NCI-H2029 (cell line): ENCODE data around the gene USP35.
"Not testable (repeated sequence)": the region's sequence is repeated elsewhere in the genome, so short reads cannot be mapped to it uniquely, and the experiment has no call there.

Source experiments
- DNase-seq: peaks from one replicate; lab custom pipeline; 2025; lab: John Stamatoyannopoulos, UW

Gene USP35

GRCh38 chr11:78217650-78218541 is 29.2 kb downstream of the USP35 start:
- DNase-seq, result no peak

DNA sequence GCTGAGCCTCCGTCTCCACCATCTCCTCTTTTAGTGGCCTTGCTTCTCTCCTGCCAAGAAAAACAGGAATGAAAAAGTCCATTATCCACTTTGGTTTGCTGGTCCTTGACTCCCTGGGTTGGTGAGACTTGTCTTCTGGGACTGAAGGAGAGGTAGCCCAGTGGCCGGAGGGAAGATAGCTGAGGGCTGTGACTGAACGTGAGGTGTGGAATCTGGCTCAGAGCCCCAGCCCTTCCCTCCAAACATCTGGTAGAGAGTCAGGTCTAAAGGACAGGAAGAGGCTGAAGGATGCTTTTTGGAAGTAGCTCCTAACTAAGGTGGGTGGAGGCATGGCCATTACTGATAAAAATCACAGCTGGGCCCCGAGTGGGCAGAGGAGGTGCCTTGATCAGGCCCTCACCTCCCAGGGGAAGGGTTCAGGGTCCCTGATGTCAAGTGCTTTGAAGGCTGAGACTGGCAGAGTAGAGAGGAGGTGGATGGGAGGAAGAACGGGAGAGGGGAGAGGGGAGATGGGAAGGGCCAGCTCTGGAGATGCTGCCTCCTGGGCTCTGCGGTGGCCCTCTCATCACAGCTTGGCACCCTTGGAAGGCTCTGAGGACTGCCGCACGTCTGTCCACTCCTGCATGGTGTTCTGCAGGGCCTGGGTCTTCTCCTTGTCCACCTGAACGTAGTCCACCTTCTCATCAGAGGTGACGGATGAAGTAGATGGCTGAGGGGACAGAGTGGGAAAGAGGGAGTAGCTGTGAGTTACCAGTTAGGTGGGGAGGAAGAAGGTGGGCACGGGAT is 30.2 kb downstream of the USP35 start:
- DNase-seq, result no peak

DNA sequence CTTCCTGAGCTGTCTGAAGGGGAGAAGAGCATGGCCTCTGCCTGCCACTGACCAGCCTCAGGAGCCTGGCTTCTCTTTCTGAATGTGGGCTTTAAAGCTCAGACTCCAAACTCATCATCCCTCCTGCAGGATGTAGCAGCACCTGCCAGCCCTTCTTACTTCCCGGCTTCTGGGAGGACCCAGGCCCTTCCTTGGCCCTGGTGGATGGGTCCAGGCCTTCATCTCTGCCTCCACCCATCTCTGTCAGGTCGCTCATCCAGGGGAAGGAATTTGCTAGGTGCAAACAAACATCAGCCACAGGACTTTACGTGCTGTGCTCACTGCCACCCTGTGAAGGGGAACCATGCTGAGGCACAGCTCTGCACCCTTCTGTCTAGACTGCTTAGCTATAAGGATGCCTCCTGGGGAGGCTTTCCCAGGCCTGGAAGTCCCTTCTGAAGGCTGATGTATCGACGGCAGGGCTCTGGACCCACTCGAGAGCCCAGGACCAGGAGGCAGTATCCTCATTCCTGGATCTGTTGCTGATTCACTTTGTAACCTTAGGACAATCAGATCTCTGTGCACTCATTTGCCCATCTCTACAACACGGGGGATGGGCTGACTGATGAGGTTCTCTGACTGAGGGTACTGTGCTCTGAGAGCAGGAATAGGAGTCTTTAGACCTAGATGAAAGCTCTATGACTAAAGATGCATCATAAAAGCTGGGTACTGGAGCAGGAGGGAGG is 30.9 kb downstream of the USP35 start:
- no peak for DNase-seq

DNA sequence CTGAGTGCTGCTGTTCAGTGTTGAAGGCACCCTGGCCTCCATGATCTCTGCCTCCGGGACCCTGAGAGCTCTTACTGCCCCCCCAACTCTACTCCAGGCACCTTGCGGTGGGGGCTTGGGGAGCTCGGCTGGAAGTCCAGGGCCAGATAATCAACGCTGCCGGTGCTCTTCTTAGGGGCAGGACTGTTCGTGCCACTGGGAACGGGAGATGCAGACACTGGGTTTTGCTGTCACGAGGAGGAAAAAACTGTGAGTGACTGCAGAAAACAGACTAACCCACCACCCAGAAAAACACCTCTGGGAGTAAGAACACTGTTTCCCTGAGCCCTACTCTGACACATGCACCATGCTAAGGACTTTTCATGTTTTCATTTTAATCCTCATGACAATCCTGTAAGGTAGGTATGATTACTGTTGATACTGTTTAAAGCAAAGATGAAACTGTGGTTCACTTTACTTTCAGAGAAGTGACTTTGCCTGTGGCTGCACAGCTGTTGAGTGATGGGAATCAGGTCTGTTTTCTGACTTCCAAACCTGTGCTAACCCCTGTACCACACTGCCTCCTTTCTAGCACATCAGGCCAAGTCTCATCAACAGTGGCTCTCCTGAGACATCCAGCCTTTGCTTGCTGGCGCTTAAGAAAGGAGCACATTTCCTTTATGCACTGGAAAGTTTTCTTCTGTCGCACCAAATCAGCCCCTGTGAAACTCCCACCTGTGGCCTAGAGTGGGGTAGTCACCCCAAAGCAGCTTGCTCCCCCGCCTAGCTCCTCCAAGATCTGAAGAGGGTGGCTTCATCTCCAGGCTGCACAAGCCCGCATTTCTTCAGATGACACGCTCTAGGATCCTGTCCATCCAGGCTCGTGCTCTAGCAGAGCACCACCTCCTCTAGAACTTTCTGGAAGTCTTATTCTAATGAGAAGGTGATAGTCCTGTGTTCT is 31.8 kb downstream of the USP35 start:
- DNase-seq, result no peak

DNA sequence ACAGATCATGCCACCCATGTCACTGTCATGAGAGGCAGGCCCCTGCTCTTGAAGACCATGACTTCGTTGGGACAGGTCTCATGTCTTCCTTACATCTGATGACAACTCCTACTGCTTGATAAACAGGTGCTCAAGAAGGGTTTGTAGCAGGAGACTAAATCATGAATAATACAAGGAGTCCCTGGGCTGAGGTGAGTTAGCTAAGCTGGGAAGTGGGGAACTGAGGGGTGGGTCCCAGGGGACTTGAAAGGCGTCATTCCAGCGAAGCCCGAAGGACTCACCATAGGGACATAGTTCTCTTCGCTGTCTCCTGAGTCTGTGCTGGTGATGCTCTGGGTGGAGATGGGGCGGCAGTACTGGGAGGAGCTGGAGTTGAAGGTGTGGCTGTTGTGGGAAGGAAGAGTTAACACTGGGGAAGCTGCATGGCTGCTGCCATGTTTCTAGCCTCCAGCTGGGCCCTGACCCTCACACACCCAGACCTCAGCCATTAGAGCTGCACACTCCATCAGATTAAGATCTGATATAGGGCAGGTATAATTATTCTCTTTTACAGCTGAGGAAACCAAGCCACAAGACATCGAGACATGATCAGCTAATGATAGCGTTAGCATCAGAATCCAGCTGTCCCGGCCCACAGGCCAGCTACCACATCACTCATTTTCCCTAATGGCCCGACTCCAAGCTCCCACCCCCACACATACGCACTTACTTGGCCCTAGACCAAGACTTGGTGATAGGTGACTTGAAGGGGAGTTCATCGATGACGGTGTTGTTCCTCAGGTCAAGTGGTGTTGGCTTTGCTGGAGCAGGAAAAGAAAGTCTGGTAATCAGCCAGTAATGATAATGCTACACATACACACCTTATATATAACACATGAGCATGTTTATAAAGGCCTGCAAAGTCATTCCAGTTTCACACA is 32.9 kb downstream of the USP35 start:
- DNase-seq, result no peak

GRCh38 chr11:78222726-78223125 is 34.0 kb downstream of the USP35 start:
- not testable (repeated sequence) for DNase-seq

GRCh38 chr11:78223320-78223954 is 34.7 kb downstream of the USP35 start:
- no peak for DNase-seq

GRCh38 chr11:78224506-78224905 is 35.8 kb downstream of the USP35 start:
- no peak for DNase-seq

- DNase-seq, result no peak
Measured at GRCh38 chr11:78224906-78225420, 36.2 kb downstream of the USP35 start.

GRCh38 chr11:78226684-78227680 is 38.3 kb downstream of the USP35 start:
- DNase-seq, result no peak

DNA sequence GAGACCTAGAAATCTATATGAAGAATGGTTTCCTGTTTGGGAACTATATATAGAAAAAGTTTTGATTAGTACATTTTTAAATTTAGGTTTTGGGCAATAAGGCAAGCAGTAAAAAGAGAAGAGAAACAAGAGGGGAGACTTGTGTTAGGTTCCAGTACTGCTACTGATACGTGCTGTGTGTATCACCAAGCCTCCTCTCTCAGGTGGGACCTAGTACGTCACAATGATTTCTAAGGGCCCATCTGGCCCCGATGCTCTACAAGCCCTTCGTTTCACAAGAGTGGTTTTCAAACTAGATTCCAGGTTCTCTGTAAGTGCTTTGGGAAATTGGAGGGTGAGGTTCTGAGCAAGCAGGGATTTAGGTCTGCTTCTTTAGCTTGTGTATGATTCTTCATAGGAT is 39.2 kb downstream of the USP35 start:
- no peak for DNase-seq

- DNase-seq, result peak; percentile 56
Measured at GRCh38 chr11:78228467-78228866, 39.7 kb downstream of the USP35 start.

- no peak for DNase-seq
Measured at GRCh38 chr11:78229106-78229505, 40.4 kb downstream of the USP35 start.

DNA sequence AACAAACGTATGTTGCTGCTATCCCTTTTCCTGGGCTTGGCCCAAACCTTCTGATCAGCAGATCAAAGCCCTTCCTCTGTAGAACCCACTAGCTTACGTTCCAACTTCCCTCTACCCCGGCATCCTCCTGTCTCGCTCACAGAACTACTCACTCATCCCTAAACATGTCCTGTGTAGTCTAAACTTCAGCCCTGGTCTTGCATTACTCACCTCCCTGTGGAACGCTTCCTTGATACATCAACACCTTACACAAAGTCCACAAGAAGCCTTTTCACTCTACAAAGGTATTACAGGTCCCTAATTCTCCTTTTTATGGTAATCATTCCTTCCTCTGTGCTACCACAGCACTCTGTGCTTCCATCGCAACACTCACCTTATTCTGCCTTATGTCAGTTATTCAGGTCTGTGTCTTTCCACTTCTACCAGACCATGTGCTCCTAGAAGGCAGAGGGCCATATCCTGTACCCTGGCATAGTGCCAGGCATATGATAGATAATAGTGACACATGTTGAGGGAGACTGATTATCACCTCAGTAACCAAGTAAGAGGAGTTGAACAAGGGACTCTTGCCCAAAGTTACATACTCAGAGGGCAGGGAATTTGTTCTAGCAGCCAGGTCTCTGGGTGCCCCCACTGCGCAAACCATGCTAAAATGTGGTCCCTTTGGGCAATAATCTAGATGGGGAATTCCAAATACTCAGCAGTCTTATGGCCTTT is 41.6 kb downstream of the USP35 start:
- no peak for DNase-seq

- no peak for DNase-seq
Measured at GRCh38 chr11:78231962-78232501, 43.3 kb downstream of the USP35 start.

DNA sequence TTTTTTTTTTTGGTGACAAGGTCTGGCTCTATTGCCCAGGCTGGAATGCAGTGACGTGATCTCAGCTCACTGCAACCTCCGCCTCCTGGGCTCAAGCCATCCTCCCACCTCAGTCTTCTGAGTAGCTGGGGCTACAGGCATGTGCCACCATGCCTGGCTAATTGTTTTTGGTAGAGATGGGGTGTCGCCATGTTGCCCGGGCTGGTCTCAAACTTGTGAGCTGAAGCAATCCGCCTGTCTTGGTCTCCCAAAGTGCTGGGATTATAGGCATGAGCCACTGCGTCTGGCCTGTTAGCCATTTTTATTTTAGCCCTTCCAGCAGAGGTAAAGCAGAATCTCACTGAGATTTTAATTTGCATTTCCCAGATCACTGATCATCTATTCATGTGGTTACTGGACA is 44.3 kb downstream of the USP35 start:
- DNase-seq, result not testable (repeated sequence)

GRCh38 chr11:78234006-78234405 is 45.3 kb downstream of the USP35 start:
- no peak for DNase-seq
